22Rv1 (cell line): Measurements from ENCODE around the gene AOPEP.

Source experiments
- H3K27ac ChIP-seq: fragments of 450-650 bp; 2 replicates; pipeline ENCODE4 v1.5.1; 2017
- ZFX ChIP-seq: fragments of 450-650 bp; IDR thresholded peaks from 2 replicates; pipeline ENCODE4 v1.6.1; 2017; ENCODE audit warnings: antibody characterized with exemption, borderline replicate concordance
- TF ChIP-seq, protein P1 (sequence below): fragments of 450-650 bp; IDR thresholded peaks from 2 replicates; pipeline ENCODE4 v1.5.1; 2017; ENCODE audit warnings: mild to moderate bottlenecking

The AOPEP gene

DNA sequence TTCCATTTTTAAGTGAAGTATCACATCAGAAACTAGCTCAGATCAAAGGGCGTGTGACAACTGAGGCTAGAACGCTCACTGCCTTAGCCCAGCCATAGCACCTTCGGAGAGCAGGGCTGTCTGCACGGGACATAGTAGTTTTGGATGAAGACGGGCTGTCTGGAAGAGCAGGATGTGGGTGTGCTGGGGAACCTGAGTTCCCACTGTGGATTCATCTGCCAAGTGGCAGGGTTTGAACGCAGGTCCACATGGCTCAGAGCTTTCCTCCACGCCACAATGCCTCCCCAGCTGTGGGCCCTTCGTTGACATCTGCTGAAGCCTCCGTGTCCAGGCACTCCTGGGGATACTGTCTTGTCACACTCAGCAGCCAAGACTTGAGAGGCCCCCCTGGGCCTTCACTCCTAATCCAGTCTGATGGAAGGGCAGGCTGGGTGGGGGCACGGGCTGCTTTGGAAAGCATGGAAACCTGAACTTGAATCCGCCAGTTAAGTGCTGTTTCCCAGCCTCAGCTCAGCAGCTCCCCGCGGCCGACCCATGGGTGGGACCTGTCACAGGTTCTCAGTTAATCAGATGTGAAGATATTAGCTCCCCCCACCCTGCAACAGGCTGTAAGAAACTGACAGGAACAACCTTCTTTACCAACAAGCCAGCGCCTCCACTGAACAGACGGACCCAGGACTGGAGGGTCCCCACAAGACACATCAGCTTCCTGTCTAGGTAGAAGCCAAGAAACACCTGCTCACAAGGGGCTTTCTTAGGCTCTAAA, 362.9 kb downstream of the AOPEP start:
- peak overlapping the region; percentile 25; the same call in 1 of the 2 replicates for H3K27ac ChIP-seq
- TF ChIP-seq, protein P1, sequence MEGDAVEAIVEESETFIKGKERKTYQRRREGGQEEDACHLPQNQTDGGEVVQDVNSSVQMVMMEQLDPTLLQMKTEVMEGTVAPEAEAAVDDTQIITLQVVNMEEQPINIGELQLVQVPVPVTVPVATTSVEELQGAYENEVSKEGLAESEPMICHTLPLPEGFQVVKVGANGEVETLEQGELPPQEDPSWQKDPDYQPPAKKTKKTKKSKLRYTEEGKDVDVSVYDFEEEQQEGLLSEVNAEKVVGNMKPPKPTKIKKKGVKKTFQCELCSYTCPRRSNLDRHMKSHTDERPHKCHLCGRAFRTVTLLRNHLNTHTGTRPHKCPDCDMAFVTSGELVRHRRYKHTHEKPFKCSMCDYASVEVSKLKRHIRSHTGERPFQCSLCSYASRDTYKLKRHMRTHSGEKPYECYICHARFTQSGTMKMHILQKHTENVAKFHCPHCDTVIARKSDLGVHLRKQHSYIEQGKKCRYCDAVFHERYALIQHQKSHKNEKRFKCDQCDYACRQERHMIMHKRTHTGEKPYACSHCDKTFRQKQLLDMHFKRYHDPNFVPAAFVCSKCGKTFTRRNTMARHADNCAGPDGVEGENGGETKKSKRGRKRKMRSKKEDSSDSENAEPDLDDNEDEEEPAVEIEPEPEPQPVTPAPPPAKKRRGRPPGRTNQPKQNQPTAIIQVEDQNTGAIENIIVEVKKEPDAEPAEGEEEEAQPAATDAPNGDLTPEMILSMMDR, result no peak
- no peak for TF ChIP-seq ZFX

DNA sequence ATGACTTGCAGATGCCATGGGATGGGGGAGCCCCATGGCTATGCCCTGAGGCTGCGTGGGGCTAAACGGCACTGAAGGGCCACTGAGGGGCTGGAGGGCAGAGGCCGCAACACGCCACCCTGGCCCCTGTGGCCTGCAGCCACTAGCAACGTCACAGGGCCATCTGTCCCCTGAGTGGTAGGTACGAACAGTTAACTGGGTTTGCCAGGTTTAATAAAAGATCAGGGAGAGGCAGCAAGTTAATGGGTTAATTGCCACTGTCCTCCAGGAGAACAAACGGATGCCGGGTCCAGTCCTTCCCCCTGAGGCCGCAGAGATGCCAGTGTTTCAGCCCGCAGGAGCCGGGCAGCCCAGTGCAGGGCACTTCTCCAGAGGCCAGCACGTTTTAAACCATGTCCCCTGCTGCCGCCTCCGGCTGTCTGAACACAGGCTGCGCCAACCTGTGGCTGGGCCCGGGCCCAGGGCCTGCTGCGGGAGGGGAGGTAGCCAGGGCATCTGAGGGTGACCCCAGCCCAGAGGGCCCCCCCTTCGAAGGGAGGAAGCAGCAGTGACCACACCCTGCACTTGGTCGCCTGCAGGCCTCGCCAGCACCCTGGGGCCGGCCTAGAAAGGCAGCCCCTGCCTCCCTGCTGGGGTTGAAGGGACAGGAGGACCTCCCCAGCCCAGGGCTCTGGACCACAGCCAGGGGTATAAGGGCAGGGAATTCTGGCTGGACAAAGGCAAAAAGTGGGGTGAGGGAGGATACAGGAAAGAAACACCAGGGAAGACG, 363.7 kb downstream of the AOPEP start:
- H3K27ac ChIP-seq, result peak overlapping the region; percentile 25

DNA sequence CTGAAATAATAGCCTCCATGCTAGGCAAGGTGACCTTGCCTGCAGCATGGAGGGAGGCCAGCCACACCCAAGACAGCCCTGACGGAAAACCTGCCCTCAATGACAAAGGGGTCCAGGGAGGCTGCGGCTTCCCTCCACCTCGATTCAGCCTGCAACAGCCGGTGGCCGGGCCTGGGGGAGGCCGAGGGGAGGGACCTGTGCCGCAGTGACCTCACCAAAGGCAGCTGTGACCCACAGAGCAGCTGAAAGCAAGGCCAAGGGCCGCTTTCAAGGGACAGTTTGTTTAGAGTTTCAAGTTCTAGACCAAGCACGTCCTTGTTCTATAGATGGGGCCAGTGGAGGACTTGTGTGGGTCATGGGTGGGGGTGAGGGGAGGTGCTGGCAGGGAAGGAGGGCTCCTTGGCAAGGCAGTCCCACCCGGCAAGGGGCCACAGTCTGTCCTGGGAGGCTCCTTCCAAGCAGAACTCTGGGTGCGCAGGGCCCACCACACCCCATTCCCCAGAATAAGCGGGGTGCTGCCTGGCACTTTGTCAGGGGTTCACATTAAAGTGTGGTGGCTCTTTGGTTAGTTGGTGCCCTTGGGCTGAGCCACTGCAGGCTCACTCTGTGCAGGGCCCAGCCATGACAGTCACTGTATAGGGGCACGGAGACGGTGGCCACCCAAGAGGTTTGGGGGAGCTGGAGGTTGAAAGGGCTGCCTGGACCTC, 364.5 kb downstream of the AOPEP start:
- H3K27ac ChIP-seq, result peak overlapping the region; percentile 53
- TF ChIP-seq ZFX, result no peak
- TF ChIP-seq, protein P1, result no peak

More for the DNA sequence above, 363.7 kb downstream of the AOPEP start:
- TF ChIP-seq, protein P1, result no peak
- TF ChIP-seq ZFX, result no peak

DNA sequence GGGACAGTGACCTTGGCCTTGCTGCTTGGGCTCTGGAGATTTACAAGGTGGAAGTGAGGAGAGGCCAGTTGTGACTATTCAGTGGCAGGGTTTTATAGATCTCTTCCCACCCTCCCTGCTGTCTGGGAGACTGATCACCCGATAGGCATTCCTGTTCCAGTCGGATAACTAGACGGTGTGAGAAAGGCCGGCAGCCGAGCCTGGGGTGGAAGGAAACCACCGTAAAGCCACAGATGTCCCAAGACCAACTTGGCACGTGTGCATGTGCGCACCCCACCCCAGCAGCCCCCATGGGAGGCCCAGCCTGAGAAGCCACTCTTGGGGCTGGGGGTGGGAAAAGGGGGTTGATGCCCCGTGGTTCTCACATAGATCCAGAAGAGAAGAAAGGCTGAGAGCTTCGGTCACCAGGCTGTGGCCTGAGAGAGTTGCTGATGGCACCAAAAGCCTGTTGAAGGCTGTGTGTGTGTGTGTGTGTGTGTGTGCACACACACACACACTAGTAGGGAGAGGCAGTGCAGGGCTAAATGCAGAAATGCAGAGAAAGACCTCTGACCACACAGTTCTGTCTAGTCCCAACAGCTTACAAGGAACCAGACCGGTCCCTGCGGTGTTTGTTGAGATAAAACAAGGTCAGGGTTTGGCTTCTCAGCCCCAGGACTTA, 365.2 kb downstream of the AOPEP start:
- peak overlapping the region; percentile 53 for H3K27ac ChIP-seq
- TF ChIP-seq, protein P1, result no peak
- no peak for TF ChIP-seq ZFX

DNA sequence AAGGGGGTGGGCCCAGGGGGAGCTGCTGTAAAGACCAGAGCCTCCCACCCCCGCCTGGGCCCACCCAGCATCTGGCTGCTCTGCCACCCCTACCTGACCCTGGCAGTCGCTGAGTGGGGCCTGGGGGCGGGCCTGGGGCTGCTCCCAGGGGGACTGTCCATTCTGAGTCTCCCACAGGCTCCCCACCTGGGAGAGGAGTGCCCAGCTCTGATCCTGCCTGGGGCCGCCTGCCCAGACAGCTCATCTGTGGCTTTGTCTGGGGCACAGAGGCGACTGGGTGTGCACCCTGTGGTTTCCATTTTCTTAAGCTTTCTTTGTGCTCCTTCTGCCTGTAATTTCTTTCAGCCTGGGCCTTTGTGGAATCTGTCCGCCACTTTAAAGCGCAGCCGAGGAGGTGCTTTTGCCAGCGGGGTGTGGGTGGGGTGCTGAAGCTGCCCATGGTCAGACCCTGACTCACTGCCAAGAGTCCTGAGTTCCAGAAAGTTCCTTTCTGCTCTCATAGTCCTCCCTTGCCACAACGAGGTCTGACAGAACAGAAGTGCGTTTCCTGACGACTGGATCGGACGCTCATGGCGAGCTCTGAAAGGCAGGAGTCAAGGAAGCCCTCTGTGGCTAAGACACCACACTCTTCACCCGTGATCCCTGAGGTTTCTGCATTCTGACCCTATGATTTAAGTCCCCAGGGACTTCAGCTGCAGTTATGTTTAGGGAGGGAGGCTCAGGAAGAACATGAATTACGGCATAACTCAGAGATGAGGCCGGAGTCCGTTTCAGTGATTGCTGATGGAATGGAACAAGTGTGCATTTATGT, 366.0 kb downstream of the AOPEP start:
- TF ChIP-seq, protein P1, result no peak
- TF ChIP-seq ZFX, result no peak
- H3K27ac ChIP-seq, result peak overlapping the region; percentile 53

DNA sequence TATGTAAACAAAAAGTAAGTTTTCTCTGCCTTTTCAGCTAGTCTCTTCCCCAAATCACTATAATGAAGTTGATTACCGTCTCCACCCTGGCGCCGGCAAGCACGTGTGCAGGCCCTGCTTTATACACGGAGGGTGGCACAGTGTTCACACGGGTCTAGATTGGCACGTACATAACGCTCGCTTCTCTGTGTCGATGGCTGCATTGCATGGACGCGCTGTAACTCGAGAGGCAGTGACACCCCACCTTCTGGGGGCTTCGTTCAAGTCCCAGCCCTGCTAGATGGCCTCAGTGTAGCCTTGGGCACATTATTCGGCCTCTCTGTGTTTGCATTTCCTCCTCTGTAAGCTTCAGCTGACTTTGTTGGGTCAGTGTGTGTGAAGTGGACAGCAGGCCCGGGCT, 367.1 kb downstream of the AOPEP start:
- TF ChIP-seq ZFX, result no peak
- TF ChIP-seq, protein P1, result no peak
- H3K27ac ChIP-seq, result peak overlapping the region; percentile 53
